Naive B cell (primary cell): Measurements from ENCODE around the gene GNA15. TPM values are rescaled to one million over a fixed set of nuclear protein-coding genes. Genes with fewer than 3 reads are reported as not detected.

Source experiments
- ATAC-seq, 2 donors: fragments of 150-1000 bp; cut with Tn5 transposase; 2 replicates each; pipeline ENCODE4 v1.10.0; 2021; ENCODE audit warnings: low read depth in 2 of 2, mild to moderate bottlenecking in 2 of 2, moderate library complexity in 2 of 2
- DNase-seq: peaks from one replicate; pipeline ENCODE4 v3.0.0; 2022
- H3K27ac Mint-ChIP-seq, 6 donors: one replicate each; pipeline ENCODE4 v1.8.0; 2020 to 2022; ENCODE audit warnings: mild to moderate bottlenecking in 6 of 6, mixed read lengths in 6 of 6, moderate library complexity in 5 of 6, inconsistent platforms in 2 of 6
- H3K27me3 Mint-ChIP-seq, 3 donors: one replicate each; pipeline ENCODE4 v1.8.0; 2021 to 2022; ENCODE audit warnings: mixed read lengths in 3 of 3, mild to moderate bottlenecking in 1 of 3
- H3K36me3 Mint-ChIP-seq, 2 donors: one replicate each; pipeline ENCODE4 v1.8.0; 2020 to 2022; ENCODE audit warnings: mixed read lengths in 2 of 2, inconsistent platforms in 1 of 2, mild to moderate bottlenecking in 1 of 2
- H3K4me1 Mint-ChIP-seq, 3 donors: one replicate each; pipeline ENCODE4 v1.8.0; 2020 to 2022; ENCODE audit warnings: mixed read lengths in 3 of 3, inconsistent platforms in 1 of 3, mild to moderate bottlenecking in 1 of 3, moderate library complexity in 1 of 3
- H3K4me3 Mint-ChIP-seq, 8 donors: one replicate each; pipeline ENCODE4 v1.8.0; 2020 to 2022; ENCODE audit warnings: mild to moderate bottlenecking in 8 of 8, mixed read lengths in 8 of 8, moderate library complexity in 8 of 8, inconsistent platforms in 2 of 8
- H3K9me3 Mint-ChIP-seq, 7 donors: one replicate each; pipeline ENCODE4 v1.8.0; 2020 to 2022; ENCODE audit warnings: mixed read lengths in 7 of 7, mild to moderate bottlenecking in 5 of 7, inconsistent platforms in 2 of 7, moderate library complexity in 1 of 7
- polyA plus RNA-seq, 6 donors: library from polyadenylated mRNA; unstranded; fragments of 300-500 nt; fragmentation: Illumina TruSeq; gene quantifications; one replicate each; pipeline ENCODE4 v1.2.3, GENCODE V29; 2021; ENCODE audit warnings: low read depth in 6 of 6

GNA15 gene
- polyA plus RNA-seq, 6 donors from 2014 or later: 0.21 to 0.59 (median 0.53) TPM; not detected in 3

GRCh38 chr19:3111586-3112247 is 24.1 kb upstream of the GNA15 start:
- Mint-ChIP-seq H3K4me1 (peaks cover 13 to 17% (median 13%) of the 10 kb centered on the region in 3 donors), H3K27ac (no peak overlapping the region), H3K27me3 (no peaks in the 10 kb centered on the region), H3K9me3 (no peaks in the 10 kb centered on the region), H3K4me3 (no peak overlapping the region), H3K36me3 (no peaks in the 10 kb centered on the region)
- DNase-seq (no peak), ATAC-seq (no peak)

DNA sequence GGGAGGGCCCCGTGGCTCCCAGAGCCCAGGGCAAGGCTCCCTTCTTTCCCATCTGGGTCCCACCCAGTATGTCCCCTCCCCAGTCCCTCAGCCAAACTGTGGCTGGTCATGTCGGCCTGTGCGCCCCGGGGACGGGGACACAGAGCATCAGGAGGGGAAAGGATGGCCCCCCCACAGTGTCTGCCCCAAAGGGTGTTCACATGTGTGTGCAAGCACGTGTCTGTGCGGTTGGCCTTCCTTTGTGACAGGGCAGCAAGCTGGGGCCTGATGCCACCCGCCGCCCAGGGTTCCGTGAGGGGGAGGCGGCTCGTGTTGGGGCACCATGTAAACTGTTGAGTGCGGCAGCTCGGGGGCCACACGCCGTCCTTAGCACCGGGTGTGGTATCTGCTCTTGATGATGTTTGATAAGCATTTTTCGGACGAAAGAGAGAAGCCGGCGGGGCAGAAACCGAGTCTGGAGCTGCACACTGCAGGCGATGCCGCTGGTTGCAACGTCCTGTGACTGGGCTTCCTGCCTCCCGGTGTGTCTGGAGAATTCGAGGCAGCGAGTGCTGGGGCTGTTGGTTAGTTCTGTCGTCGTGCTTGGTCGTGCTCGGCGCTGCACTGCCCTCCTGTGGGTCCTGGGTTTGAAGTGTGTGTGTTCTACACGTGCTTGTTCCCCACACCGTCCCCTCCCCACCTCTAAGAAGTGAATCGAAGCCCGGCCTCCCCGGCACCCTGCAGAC is 23.3 kb upstream of the GNA15 start:
- Mint-ChIP-seq H3K4me1 (peaks cover 11 to 13% (median 13%) of the 10 kb centered on the region in 3 donors), H3K4me3 (no peak overlapping the region), H3K27me3 (no peaks in the 10 kb centered on the region), H3K27ac (no peak overlapping the region), H3K36me3 (no peaks in the 10 kb centered on the region), H3K9me3 (no peaks in the 10 kb centered on the region)
- DNase-seq (no peak), ATAC-seq (no peak)

- DNase-seq (no peak), ATAC-seq (no peak)
- no peaks in the 10 kb centered on the region for H3K9me3 Mint-ChIP-seq
- H3K4me3 Mint-ChIP-seq: no peak overlapping the region
- no peaks in the 10 kb centered on the region for H3K36me3 Mint-ChIP-seq
- no peak overlapping the region for H3K27ac Mint-ChIP-seq
- H3K27me3 Mint-ChIP-seq: no peaks in the 10 kb centered on the region
- peaks cover 7 to 10% (median 9%) of the 10 kb centered on the region in 3 donors for H3K4me1 Mint-ChIP-seq
Observed at GRCh38 chr19:3113100-3114017, 22.5 kb upstream of the GNA15 start.

GRCh38 chr19:3114018-3114726 is 21.7 kb upstream of the GNA15 start:
- DNase-seq (no peak), ATAC-seq (no peak)
- Mint-ChIP-seq H3K36me3 (no peaks in the 10 kb centered on the region), H3K4me1 (peaks cover 0 to 3% (median 2%) of the 10 kb centered on the region in 3 donors), H3K27me3 (no peaks in the 10 kb centered on the region), H3K4me3 (no peak overlapping the region), H3K9me3 (no peaks in the 10 kb centered on the region), H3K27ac (no peak overlapping the region)

GRCh38 chr19:3114811-3115210 is 21.0 kb upstream of the GNA15 start:
- no peaks in the 10 kb centered on the region for H3K27me3 Mint-ChIP-seq
- ATAC-seq (no peak), DNase-seq (no peak)
- no peaks in the 10 kb centered on the region for H3K36me3 Mint-ChIP-seq
- H3K27ac Mint-ChIP-seq: no peak overlapping the region
- no peaks in the 10 kb centered on the region for H3K9me3 Mint-ChIP-seq
- H3K4me1 Mint-ChIP-seq: no peaks in the 10 kb centered on the region
- no peak overlapping the region for H3K4me3 Mint-ChIP-seq

DNA sequence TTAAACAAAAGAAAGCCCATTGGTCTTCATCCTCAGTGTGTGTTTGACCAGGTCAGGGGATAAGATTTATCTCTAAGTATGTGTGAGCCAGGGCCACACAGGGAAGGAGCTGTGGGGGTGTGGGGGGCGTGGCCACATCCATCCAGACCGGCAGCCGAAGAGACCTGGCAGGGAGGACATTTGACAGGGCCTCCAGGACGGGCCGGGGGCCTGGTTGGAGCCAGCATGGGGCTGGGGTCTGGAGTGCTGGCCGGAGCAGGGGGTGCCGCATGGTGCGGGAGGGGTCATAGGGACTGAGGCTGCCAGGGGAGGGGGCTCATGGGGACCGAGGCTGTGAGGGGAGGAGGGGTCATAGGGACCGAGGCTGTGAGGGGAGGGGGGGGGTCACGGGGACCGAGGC is 20.4 kb upstream of the GNA15 start:
- ATAC-seq (no peak), DNase-seq (no peak)
- no peaks in the 10 kb centered on the region for H3K4me1 Mint-ChIP-seq
- no peaks in the 10 kb centered on the region for H3K27me3 Mint-ChIP-seq
- H3K9me3 Mint-ChIP-seq: no peaks in the 10 kb centered on the region
- no peak overlapping the region for H3K4me3 Mint-ChIP-seq
- no peaks in the 10 kb centered on the region for H3K36me3 Mint-ChIP-seq
- H3K27ac Mint-ChIP-seq: no peak overlapping the region

GRCh38 chr19:3115916-3116602 is 19.8 kb upstream of the GNA15 start:
- no peaks in the 10 kb centered on the region for H3K36me3 Mint-ChIP-seq
- ATAC-seq (no peak), DNase-seq (no peak)
- no peak overlapping the region for H3K4me3 Mint-ChIP-seq
- no peaks in the 10 kb centered on the region for H3K9me3 Mint-ChIP-seq
- no peaks in the 10 kb centered on the region for H3K27me3 Mint-ChIP-seq
- peak overlapping the region in 1 of 6 donors; percentile 38 for H3K27ac Mint-ChIP-seq
- no peaks in the 10 kb centered on the region for H3K4me1 Mint-ChIP-seq

DNA sequence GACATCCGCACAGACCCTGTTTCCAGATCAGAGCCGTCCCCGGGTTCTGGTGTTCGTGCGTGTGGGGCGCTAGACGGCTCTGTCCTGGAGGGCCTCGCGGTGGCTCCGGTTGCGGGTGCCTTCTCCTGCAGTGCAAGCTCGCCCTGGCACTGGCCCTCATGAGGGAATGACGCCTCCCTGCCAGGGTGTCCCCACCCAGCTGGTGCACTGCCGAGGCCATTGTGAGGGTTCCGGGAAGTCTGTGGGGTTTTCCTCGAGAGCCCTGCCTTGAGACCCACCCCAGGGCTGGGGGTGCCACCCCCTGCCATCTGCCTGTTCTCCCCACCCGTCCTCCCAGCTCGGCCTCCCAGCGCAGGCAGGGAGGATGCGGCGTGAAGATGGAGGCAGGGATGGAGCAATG is 19.2 kb upstream of the GNA15 start:
- ATAC-seq (no peak), DNase-seq (no peak)
- H3K4me3 Mint-ChIP-seq: no peak overlapping the region
- no peaks in the 10 kb centered on the region for H3K9me3 Mint-ChIP-seq
- no peaks in the 10 kb centered on the region for H3K27me3 Mint-ChIP-seq
- no peaks in the 10 kb centered on the region for H3K36me3 Mint-ChIP-seq
- no peaks in the 10 kb centered on the region for H3K4me1 Mint-ChIP-seq
- no peak overlapping the region for H3K27ac Mint-ChIP-seq

GRCh38 chr19:3117716-3118115 is 18.1 kb upstream of the GNA15 start:
- Mint-ChIP-seq H3K27me3 (no peaks in the 10 kb centered on the region), H3K36me3 (no peaks in the 10 kb centered on the region), H3K4me1 (no peaks in the 10 kb centered on the region), H3K9me3 (no peaks in the 10 kb centered on the region), H3K4me3 (no peak overlapping the region), H3K27ac (no peak overlapping the region)
- ATAC-seq (no peak), DNase-seq (no peak)

DNA sequence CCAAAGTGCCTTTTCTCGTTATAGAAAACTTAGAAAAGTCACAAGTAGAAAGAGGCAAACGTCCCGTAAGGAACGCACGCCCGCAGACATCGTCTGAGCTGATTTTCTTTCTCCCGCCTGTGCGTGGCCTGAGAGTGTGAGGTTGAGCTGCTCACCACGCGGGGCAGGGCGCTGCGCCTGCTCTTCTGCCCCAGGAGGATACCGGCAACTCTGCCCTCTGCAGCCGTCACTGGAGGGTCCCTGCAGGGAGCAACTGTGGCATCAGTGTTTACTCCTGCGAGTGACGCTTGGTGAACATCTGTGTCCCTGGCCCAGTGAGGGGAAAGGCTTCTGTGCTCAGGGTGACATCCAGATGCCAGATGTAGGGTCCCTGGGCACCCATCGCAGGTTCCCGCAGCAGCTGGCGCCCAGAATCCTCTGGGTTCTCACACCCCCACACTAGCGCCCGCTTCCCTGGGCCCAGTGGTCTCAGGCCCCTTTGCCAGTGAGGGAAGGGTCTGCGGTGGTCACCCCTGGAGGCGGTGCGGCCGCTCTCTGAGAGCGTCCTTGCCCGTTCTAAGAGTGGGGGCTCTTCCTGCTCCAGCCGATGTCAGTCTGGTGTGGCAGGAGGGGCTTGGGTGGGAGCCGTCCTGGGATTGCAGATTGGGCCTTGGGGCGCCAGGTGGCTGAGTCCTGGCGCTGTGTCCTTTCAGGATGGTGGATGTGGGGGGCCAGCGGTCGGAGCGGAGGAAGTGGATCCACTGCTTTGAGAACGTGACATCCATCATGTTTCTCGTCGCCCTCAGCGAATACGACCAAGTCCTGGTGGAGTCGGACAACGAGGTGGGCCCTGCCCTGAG is 17.4 kb upstream of the GNA15 start:
- DNase-seq (no peak), ATAC-seq (no peak)
- Mint-ChIP-seq H3K27ac (no peak overlapping the region), H3K27me3 (no peaks in the 10 kb centered on the region), H3K4me3 (no peak overlapping the region), H3K9me3 (no peaks in the 10 kb centered on the region), H3K4me1 (no peaks in the 10 kb centered on the region), H3K36me3 (no peaks in the 10 kb centered on the region)

DNA sequence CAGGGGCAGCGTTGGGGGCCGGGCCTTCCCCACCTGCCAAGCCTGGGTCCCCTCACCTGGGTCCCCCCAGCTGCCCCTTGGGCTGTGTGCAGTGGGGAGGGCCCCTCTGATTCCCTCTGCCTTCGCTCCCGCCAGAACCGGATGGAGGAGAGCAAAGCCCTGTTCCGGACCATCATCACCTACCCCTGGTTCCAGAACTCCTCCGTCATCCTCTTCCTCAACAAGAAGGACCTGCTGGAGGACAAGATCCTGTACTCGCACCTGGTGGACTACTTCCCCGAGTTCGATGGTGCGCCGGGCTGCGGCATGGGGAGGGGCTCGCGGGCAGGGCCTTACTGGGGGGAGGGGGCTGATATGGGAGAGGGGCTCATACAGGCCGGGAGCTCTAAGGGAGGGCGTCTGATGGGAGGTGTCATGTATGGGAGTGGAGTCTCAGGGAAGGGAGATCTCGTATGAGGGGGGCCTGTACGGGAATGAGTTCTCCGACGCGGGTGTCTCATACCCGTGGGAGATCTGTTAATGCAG is 16.7 kb upstream of the GNA15 start:
- Mint-ChIP-seq H3K4me3 (no peak overlapping the region), H3K4me1 (no peaks in the 10 kb centered on the region), H3K27ac (no peak overlapping the region), H3K9me3 (no peaks in the 10 kb centered on the region), H3K27me3 (no peaks in the 10 kb centered on the region), H3K36me3 (no peaks in the 10 kb centered on the region)
- ATAC-seq (no peak), DNase-seq (no peak)
